Measurements from ENCODE around the gene MCF2L. TPM values are rescaled to one million over a fixed set of nuclear protein-coding genes. Genes with fewer than 3 reads are reported as not detected.

MCF2L gene
- total RNA-seq, 4 donors from 2014 or later, result 10.2 to 25.4 (median 16.9) TPM

- WGBS, 2 donors, result no CpG with 5 or more reads among the region's 18 CpGs
- no peaks in the 10 kb centered on the region for H3K27me3 ChIP-seq
- no peaks in the 10 kb centered on the region for H3K4me1 ChIP-seq
- no peaks in the 10 kb centered on the region for H3K9me3 ChIP-seq
- no peak for DNase-seq
- no peak for TF ChIP-seq CTCF (IDR thresholded peaks at IDR 0.05)
- no peak for TF ChIP-seq POLR2A (IDR thresholded peaks at IDR 0.05)
- H3K27ac ChIP-seq, result no peak overlapping the region
- no peak overlapping the region for H3K4me3 ChIP-seq
- peaks cover 0 to 85% (median 0%) of the 10 kb centered on the region in 3 donors for H3K36me3 ChIP-seq
- intact Hi-C loops (cut with DNase I), result no loop called here
Measured at GRCh38 chr13:113074401-113074800, 105.4 kb downstream of the MCF2L start.

DNA sequence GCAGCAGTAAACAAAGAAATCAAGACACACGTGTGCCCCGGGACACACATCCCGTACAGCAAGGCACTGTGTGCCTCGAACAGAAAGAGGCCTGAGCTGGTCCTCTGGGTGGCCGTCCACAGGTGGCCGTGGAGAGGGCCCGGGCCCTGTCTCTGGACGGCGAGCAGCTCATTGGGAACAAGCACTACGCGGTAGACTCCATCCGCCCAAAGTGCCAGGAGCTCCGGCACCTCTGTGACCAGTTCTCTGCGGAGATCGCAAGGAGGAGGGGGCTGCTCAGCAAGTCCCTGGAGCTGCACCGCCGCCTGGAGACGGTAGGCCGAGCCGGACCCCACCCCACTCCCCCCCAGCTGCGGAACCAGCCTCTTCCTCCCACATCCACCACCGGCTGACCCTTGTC, 105.9 kb downstream of the MCF2L start:
- TF ChIP-seq POLR2A (IDR thresholded peaks at IDR 0.05), result no peak
- TF ChIP-seq CTCF (IDR thresholded peaks at IDR 0.05), result no peak
- no peak overlapping the region for H3K4me3 ChIP-seq
- no peaks in the 10 kb centered on the region for H3K9me3 ChIP-seq
- no peaks in the 10 kb centered on the region for H3K4me1 ChIP-seq
- intact Hi-C loops (cut with DNase I), result no loop called here
- H3K27ac ChIP-seq, result no peak overlapping the region
- H3K27me3 ChIP-seq, result no peaks in the 10 kb centered on the region
- DNase-seq, result no peak
- peaks cover 0 to 82% (median 0%) of the 10 kb centered on the region in 3 donors for H3K36me3 ChIP-seq
- WGBS, 2 donors, result 91 to 96% methylated on average over 5 to 7 of the region's 22 CpGs

DNA sequence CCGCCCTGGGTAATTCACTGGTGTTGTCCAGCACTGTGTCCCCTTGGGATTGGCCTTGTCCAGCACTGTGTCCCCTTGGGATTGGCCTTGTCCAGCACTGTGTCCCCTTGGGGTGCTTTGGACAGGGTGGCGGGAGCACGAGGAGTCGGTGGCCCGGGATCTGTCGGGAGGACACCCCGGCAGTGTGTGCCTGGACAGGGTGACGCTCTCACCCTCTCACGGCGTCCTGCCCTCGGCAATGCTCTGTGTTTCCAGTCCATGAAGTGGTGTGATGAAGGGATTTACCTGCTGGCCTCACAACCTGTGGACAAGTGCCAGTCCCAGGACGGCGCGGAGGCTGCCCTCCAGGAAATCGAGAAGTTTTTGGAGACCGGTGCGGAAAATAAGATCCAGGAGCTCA, 106.7 kb downstream of the MCF2L start:
- Histone ChIP-seq H3K27ac (no peak overlapping the region), H3K36me3 (peaks cover 0 to 74% (median 0%) of the 10 kb centered on the region in 3 donors), H3K27me3 (no peaks in the 10 kb centered on the region), H3K9me3 (no peaks in the 10 kb centered on the region), H3K4me1 (no peaks in the 10 kb centered on the region), H3K4me3 (no peak overlapping the region)
- 95 to 97% methylated on average over 7 to 16 of the region's 17 CpGs for whole genome bisulfite sequencing, 2 donors
- intact Hi-C loops (cut with DNase I), result no loop called here
- no peak for DNase-seq
- no peak for TF ChIP-seq POLR2A (IDR thresholded peaks at IDR 0.05)
- no peak for TF ChIP-seq CTCF (IDR thresholded peaks at IDR 0.05)

- no peak for DNase-seq
- WGBS, 2 donors, result 83 to 91% methylated on average over 7 to 10 of the region's 39 CpGs
- intact Hi-C loops (cut with DNase I), result no loop called here
- H3K4me1 ChIP-seq, result no peaks in the 10 kb centered on the region
- peaks cover 0 to 69% (median 0%) of the 10 kb centered on the region in 3 donors for H3K36me3 ChIP-seq
- TF ChIP-seq CTCF (IDR thresholded peaks at IDR 0.05) (no peak), POLR2A (IDR thresholded peaks at IDR 0.05) (no peak)
- no peak overlapping the region for H3K4me3 ChIP-seq
- H3K27ac ChIP-seq, result no peak overlapping the region
- H3K27me3 ChIP-seq, result no peaks in the 10 kb centered on the region
- no peaks in the 10 kb centered on the region for H3K9me3 ChIP-seq
Measured at GRCh38 chr13:113076681-113077401, 107.8 kb downstream of the MCF2L start.

GRCh38 chr13:113077566-113077952, 108.5 kb downstream of the MCF2L start:
- TF ChIP-seq POLR2A (IDR thresholded peaks at IDR 0.05) (no peak), CTCF (IDR thresholded peaks at IDR 0.05) (no peak)
- Histone ChIP-seq H3K4me1 (no peaks in the 10 kb centered on the region), H3K9me3 (no peaks in the 10 kb centered on the region), H3K4me3 (no peak overlapping the region), H3K27ac (no peak overlapping the region), H3K36me3 (peaks cover 0 to 74% (median 0%) of the 10 kb centered on the region in 3 donors), H3K27me3 (no peaks in the 10 kb centered on the region)
- DNase-seq, result no peak
- 78% methylated on average over 4 of the region's 20 CpGs; no CpG with 5 or more reads in 1 of the 2 donors for WGBS, 2 donors
- intact Hi-C loops (cut with DNase I), result no loop called here
